Testis (tissue), 3 donors: Measurements from ENCODE around the gene AVP. TPM values are rescaled to one million over a fixed set of nuclear protein-coding genes. Genes with fewer than 3 reads are reported as not detected.

Experiments used
- DNase-seq: peaks from one replicate; pipeline ENCODE4 v3.0.0-alpha.2; 2019
- H3K27ac ChIP-seq, 2 donors: fragments of 200-600 bp; sonication (generic); one replicate each; pipeline ENCODE4 v1.5.1; 2019
- H3K27me3 ChIP-seq: fragments of 200-600 bp; sonication (generic); one replicate; pipeline ENCODE4 v1.5.1; 2019
- H3K36me3 ChIP-seq: fragments of 200-600 bp; sonication (generic); one replicate; pipeline ENCODE4 v1.5.1; 2017; ENCODE audit warnings: low read depth; ENCODE audit errors: missing control alignments
- H3K4me1 ChIP-seq: fragments of 200-600 bp; sonication (generic); one replicate; pipeline ENCODE4 v1.5.1; 2019
- H3K4me3 ChIP-seq, 2 donors: fragments of 200-600 bp; sonication (generic); one replicate each; pipeline ENCODE4 v1.5.1; 2017 to 2019
- H3K9me3 ChIP-seq: fragments of 200-600 bp; sonication (generic); one replicate; pipeline ENCODE4 v1.5.1; 2017
- POLR2A ChIP-seq: fragments of 450-650 bp; IDR thresholded peaks from one replicate; pipeline ENCODE4 v1.6.1; 2017; ENCODE audit warnings: antibody characterized with exemption, mild to moderate bottlenecking, moderate library complexity
- WGBS, 2 donors: methylation state at CpG; one replicate each; pipeline ENCODE4 v1.1.5; 2018; 5-methylcytosine and 5-hydroxymethylcytosine counted together
- intact Hi-C: fragments of 100-400 bp; cut with DNase I; formaldehyde crosslinking; loops from one replicate; pipeline ENCODE4 v1.15.1; 2023; ENCODE audit warnings: low total_unique reads
- polyA plus RNA-seq: library from polyadenylated mRNA; stranded (reverse); fragments of 350-450 nt; fragmentation: Illumina TruSeq; extraction: RNeasy Lipid Tissue Mini Kit (QIAGEN cat#74804); gene quantifications from one replicate; pipeline ENCODE4 v1.2.3, GENCODE V29; 2014; ENCODE audit warnings: low read depth, low replicate concordance; ENCODE audit not compliant: insufficient read depth
- total RNA-seq, 2 donors: library from RNA; depleted of rRNA; stranded (reverse); fragments of >200 nt; gene quantifications; one replicate each; pipeline ENCODE4 v1.2.3, GENCODE V29; 2016
- TF ChIP-seq, protein P1 (sequence below), 3 experiments: fragments of 450-650 bp in 2 of 3; fragments of 200-600 bp in 1 of 3; sonication (generic) in 1 of 3; IDR thresholded peaks; one replicate each; pipeline ENCODE4 v1.5.1; 2016 to 2019; ENCODE audit warnings: antibody characterized with exemption in 3 of 3, mild to moderate bottlenecking in 2 of 3, moderate library complexity in 1 of 3

Gene AVP
- total and polyA plus RNA-seq, 3 donors from 2014 or later, result 1.3 TPM; not detected in 2

- WGBS, 2 donors, result 81 to 88% methylated on average over 3 of the region's 3 CpGs
- intact Hi-C loops, result no loop called here
- no peak for DNase-seq
- no peaks in the 10 kb centered on the region for H3K4me1 ChIP-seq
- TF ChIP-seq POLR2A, result no peak
- TF ChIP-seq, protein P1, sequence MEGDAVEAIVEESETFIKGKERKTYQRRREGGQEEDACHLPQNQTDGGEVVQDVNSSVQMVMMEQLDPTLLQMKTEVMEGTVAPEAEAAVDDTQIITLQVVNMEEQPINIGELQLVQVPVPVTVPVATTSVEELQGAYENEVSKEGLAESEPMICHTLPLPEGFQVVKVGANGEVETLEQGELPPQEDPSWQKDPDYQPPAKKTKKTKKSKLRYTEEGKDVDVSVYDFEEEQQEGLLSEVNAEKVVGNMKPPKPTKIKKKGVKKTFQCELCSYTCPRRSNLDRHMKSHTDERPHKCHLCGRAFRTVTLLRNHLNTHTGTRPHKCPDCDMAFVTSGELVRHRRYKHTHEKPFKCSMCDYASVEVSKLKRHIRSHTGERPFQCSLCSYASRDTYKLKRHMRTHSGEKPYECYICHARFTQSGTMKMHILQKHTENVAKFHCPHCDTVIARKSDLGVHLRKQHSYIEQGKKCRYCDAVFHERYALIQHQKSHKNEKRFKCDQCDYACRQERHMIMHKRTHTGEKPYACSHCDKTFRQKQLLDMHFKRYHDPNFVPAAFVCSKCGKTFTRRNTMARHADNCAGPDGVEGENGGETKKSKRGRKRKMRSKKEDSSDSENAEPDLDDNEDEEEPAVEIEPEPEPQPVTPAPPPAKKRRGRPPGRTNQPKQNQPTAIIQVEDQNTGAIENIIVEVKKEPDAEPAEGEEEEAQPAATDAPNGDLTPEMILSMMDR (IDR thresholded peaks at IDR 0.05), result no peak
- no peaks in the 10 kb centered on the region for H3K27me3 ChIP-seq
- H3K27ac ChIP-seq, result no peak overlapping the region
- no peaks in the 10 kb centered on the region for H3K9me3 ChIP-seq
- no peak overlapping the region for H3K4me3 ChIP-seq
- no peaks in the 10 kb centered on the region for H3K36me3 ChIP-seq
Measured at GRCh38 chr20:3106185-3106584, 21.7 kb upstream of the AVP start.

- Histone ChIP-seq H3K4me3 (no peak overlapping the region), H3K27me3 (no peaks in the 10 kb centered on the region), H3K36me3 (no peaks in the 10 kb centered on the region), H3K9me3 (no peaks in the 10 kb centered on the region), H3K27ac (no peak overlapping the region), H3K4me1 (no peaks in the 10 kb centered on the region)
- WGBS, 2 donors, result 95 to 96% methylated on average over 17 to 18 of the region's 18 CpGs
- TF ChIP-seq, protein P1 (IDR thresholded peaks at IDR 0.05), result no peak
- no peak for TF ChIP-seq POLR2A
- DNase-seq, result no peak
- intact Hi-C loops, result no loop called here
Measured at GRCh38 chr20:3105256-3106137, 21.0 kb upstream of the AVP start.

- no peak overlapping the region for H3K27ac ChIP-seq
- H3K4me3 ChIP-seq, result no peak overlapping the region
- no peaks in the 10 kb centered on the region for H3K27me3 ChIP-seq
- intact Hi-C loops, result no loop called here
- H3K4me1 ChIP-seq, result no peaks in the 10 kb centered on the region
- no peaks in the 10 kb centered on the region for H3K36me3 ChIP-seq
- no peak for DNase-seq
- no peaks in the 10 kb centered on the region for H3K9me3 ChIP-seq
- WGBS, 2 donors, result 71 to 80% methylated on average over 3 of the region's 3 CpGs
- TF ChIP-seq, protein P1 (IDR thresholded peaks at IDR 0.05), result no peak
- TF ChIP-seq POLR2A, result no peak
Measured at GRCh38 chr20:3103369-3104032, 19.0 kb upstream of the AVP start.

DNA sequence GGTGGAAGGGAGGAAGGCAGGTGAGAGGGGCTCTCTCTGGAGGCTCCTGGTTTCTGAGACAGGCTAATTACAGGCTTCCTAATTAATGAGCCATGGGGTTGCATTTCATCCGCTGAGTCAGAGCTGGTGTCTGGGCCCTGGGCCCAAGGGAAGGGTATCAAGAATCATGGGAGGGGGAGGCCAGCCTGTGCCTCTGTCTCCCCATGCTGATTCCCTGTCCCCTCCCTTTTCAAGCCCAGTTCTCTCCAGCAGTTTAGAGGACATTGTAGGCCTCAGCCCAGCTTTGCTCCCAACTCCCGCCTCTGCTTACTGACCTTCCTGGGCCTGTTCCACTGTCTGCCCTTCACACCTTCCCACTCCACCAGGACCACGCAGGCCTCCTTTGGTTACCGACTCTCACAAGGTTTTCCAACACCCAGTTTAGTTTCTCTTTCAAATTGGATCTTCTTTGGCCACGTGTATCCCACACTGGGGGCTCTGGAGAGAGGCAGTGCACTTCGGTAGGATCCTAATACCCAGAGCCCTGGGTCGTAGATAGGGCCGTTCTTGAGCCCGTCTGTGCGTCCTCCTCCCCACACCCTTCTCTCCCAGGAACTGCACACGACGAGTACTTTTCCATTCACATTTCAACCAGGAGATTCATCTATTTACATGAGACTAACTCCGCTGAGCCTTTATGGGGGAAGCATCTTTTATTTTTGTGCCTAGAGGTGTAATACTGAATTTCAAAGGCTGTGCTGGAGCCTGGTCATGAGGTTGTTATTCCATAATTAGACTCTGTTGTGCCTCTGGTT, 18.2 kb upstream of the AVP start:
- intact Hi-C loops, result no loop called here
- H3K36me3 ChIP-seq, result no peaks in the 10 kb centered on the region
- TF ChIP-seq, protein P1 (IDR thresholded peaks at IDR 0.05), result no peak
- TF ChIP-seq POLR2A, result no peak
- 76 to 77% methylated on average over 12 to 13 of the region's 13 CpGs for WGBS, 2 donors
- H3K27ac ChIP-seq, result no peak overlapping the region
- no peaks in the 10 kb centered on the region for H3K4me1 ChIP-seq
- H3K4me3 ChIP-seq, result no peak overlapping the region
- no peaks in the 10 kb centered on the region for H3K9me3 ChIP-seq
- H3K27me3 ChIP-seq, result no peaks in the 10 kb centered on the region
- no peak for DNase-seq
